ENCODE results near the gene ATP10D.

DNA sequence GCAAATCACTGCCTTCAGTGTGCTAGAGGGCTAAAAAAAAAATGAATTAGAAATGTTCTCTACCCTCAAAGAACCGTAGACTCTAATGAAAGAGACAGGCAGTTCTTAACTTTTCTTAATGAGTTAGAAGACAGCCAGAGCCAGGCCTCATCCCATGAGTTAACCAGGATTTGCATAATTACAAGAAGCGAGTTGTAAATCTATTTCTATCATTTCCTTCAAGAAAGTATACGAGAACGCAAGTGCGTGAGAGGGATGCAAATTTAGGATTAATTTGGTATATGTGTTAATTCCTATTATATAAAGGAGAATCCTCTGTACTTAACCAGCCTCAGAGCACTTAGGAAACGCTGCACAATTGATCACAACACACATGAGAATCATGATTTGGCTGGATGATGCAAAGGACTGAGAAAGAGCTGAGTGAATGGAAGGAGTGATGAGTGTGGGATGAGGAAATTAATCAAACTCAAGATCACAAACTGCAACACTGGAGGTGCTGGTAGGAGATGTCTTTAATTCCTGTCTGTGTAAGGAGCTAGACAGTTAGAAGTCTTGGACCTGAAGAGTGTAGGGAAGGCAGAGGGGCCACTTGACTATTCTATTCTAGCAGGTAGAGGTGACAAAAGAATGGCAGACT lies 157.2 kb downstream of the ATP10D start:
- no peak for TF ChIP-seq POLR2A (IDR thresholded peaks at IDR 0.05; ENCODE audit: low read length)
- no peak for TF ChIP-seq GATA1 (IDR thresholded peaks at IDR 0.05; ENCODE audit: low read depth, low read length)

Data from erythroblast (primary cell).